IPS-18a (cell line): ENCODE measurements around the gene P2RY4.
A peak's percentile ranks its signal among the peaks of the same experiment; 100 is the strongest.
"Not testable (repeated sequence)": the region's sequence is repeated elsewhere in the genome, so short reads cannot be mapped to it uniquely, and the experiment has no call there.

ENCODE experiments used
- H3K27ac ChIP-seq: one replicate; pipeline ENCODE4 v1.5.1; 2013; ENCODE audit warnings: low read length
- H3K27me3 ChIP-seq: one replicate; pipeline ENCODE4 v1.6.1; 2013; ENCODE audit warnings: mild to moderate bottlenecking, low read length; ENCODE audit not compliant: control insufficient read depth, insufficient read depth
- H3K36me3 ChIP-seq: one replicate; pipeline ENCODE4 v1.6.1; 2013; ENCODE audit warnings: low read depth, low read length; ENCODE audit not compliant: control insufficient read depth
- H3K4me1 ChIP-seq: one replicate; pipeline ENCODE4 v1.6.1; 2013; ENCODE audit warnings: low read depth, low read length; ENCODE audit not compliant: control insufficient read depth
- H3K4me3 ChIP-seq: one replicate; pipeline ENCODE4 v1.5.1; 2013; ENCODE audit warnings: low read length
- H3K9ac ChIP-seq: one replicate; pipeline ENCODE4 v1.6.1; 2013; ENCODE audit warnings: mild to moderate bottlenecking, low read length, moderate library complexity
- H3K9me3 ChIP-seq: one replicate; pipeline ENCODE4 v1.6.1; 2013; ENCODE audit warnings: low read depth, low read length; ENCODE audit not compliant: control insufficient read depth

P2RY4 gene

DNA sequence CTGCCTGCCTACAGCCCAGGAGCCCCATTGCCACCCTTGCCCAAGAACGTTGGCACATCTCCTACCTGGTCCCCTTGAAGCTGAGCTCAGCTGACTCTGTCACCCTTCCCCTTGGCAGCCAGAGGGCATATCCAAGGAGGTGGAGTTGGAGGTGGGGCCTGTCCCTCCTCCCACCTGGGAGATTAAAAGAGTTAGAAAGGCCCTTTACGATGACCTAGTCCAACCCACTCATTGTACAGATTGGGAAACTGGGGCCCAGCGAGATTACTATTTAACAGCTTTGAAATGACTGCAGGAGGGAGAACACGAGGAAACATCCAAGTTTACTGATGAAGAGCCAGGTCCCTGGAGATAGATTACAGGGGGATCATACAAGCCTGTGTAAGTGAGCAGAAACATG lies at the start of gene P2RY4:
Gene P2RY4 (minus strand): TSS at position 101 of the 400 bp plus-strand sequence. CDS start 580 bp downstream, outside the sequence.
- Histone ChIP-seq H3K9ac (no peak within 1 kb of the TSS), H3K27ac (no peak within 1 kb of the TSS), H3K36me3 (no peaks in the 10 kb centered on the region), H3K27me3 (no peaks in the 10 kb centered on the region), H3K4me3 (no peak within 1 kb of the TSS), H3K9me3 (peaks cover 5% of the 10 kb centered on the region), H3K4me1 (no peaks in the 10 kb centered on the region)

DNA sequence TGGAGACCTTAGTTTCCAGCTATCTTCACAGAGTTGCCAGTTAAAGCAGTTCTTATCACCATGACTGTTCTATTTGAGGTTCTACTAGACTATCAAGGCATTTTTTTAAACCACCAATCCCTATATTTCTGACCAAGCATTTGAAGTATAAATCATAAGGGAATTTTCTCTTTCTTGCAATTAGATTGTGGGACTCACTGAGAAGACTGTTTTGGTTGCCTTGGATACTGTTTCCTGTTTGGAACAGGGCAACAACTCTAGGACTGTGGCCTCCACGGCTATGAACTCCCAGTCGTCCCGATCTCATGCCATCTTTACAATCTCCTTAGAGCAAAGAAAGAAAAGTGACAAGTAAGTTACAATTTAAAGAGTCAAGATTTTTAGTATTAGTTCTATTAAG lies 41.7 kb upstream of the P2RY4 start:
- no peak overlapping the region for H3K4me3 ChIP-seq
- no peaks in the 10 kb centered on the region for H3K4me1 ChIP-seq
- peaks cover 14% of the 10 kb centered on the region for H3K9me3 ChIP-seq
- no peak overlapping the region for H3K9ac ChIP-seq
- H3K27me3 ChIP-seq = no peaks in the 10 kb centered on the region
- peaks cover 22% of the 10 kb centered on the region for H3K36me3 ChIP-seq
- no peak overlapping the region for H3K27ac ChIP-seq

DNA sequence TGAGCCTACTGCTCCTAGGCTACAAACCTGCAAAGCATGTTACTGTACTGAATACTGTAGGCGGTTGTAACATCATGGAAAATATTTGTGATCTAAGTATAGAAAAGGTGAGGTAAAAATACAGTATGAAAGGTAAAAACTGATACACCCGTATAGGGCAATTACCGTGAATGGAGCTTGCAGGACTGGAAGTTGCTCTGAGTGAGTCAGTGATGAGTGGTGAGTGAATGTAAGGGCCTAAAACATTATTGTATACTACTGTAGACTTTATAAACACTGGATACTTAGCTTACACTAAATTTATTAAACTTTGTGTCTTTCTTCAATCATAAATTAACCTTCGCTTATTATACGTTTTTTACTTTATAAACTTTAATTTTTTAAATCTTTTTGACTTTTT lies 33.6 kb upstream of the P2RY4 start:
- H3K27me3 ChIP-seq = no peaks in the 10 kb centered on the region
- H3K9ac ChIP-seq = no peak overlapping the region
- H3K4me1 ChIP-seq = no peaks in the 10 kb centered on the region
- no peak overlapping the region for H3K4me3 ChIP-seq
- H3K9me3 ChIP-seq = peaks cover 12% of the 10 kb centered on the region
- H3K27ac ChIP-seq = no peak overlapping the region
- peaks cover 4% of the 10 kb centered on the region for H3K36me3 ChIP-seq

DNA sequence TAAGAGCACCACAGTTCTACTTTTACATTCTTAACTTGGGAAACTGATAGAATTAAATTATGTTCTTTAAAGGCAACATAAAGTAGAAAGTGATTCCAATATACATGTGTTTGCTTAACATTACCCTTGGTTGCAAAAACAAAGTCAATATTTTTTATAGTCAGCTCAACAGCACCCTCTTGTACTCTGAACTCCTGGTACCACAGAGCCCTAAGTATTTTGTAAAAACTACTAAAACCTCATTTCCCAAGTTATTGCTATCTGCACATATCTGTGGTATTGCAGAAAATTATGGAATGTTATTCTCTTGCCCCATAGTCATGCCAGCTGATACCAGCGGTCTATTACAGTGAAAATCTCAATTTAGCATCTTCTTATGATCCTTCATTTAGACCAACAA lies 32.8 kb upstream of the P2RY4 start:
- no peak overlapping the region for H3K4me3 ChIP-seq
- H3K4me1 ChIP-seq = no peaks in the 10 kb centered on the region
- H3K27ac ChIP-seq = no peak overlapping the region
- no peaks in the 10 kb centered on the region for H3K27me3 ChIP-seq
- H3K9ac ChIP-seq = no peak overlapping the region
- peaks cover 12% of the 10 kb centered on the region for H3K9me3 ChIP-seq
- H3K36me3 ChIP-seq = peaks cover 4% of the 10 kb centered on the region

DNA sequence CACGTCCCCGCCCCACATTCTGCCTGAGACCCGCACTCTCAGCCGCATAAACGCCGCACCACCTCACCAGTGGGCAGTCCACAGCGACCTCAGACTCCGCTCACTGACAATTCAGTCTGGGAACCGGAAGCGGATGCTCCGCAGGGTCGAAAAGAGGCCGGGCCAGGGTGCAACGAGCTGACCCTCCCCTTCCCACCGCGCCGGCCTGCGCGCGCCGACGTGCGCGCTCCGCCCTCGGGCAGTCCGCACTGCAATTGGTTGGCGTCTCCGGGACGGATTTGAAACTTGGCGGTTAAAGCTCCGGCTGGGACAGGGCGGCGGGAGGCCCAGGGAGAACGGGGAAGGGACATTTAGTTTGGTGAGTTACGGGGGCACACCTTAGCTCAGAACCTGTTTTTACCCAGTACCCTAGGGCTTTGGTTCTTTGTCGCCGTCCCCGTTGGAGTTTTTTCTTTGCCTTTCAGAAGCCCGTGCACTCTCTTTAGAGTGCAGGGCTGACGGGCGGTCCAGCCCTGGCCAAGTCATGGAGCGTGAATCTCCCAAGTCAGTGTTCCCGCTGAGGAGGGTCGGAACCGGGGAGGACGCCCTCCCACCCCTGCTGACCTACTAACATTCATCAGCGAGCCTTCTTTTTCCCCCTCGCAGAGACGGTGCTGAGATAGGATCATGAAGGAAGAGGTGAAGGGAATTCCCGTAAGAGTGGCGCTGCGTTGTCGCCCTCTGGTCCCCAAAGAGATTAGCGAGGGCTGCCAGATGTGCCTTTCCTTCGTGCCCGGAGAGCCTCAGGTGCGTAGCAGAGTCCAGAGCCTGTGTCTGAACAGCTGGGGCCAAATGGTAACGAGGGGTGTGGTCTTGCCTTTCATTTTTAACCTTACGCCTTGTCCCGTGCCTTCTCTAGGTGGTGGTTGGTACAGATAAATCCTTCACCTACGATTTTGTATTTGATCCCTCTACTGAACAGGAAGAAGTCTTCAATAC lies 30.1 kb upstream of the P2RY4 start, which contains the start of the genes KIF4A and PDZD11:
Gene KIF4A (plus strand): TSS at position 312 of the 978 bp plus-strand sequence. CDS start 355 bp downstream, at position 667.
Gene PDZD11 (minus strand): TSS at position 135 of the 978 bp plus-strand sequence. CDS start 586 bp downstream, outside the sequence.
- Histone ChIP-seq H3K27me3 (no peaks in the 10 kb centered on the region), H3K9me3 (peaks cover 9% of the 10 kb centered on the region), H3K9ac (peak within 1 kb of the TSS; percentile 67), H3K36me3 (peaks cover 15% of the 10 kb centered on the region), H3K4me3 (peak within 1 kb of the TSS; percentile 67), H3K4me1 (no peaks in the 10 kb centered on the region), H3K27ac (peak within 1 kb of the TSS; percentile 63)

DNA sequence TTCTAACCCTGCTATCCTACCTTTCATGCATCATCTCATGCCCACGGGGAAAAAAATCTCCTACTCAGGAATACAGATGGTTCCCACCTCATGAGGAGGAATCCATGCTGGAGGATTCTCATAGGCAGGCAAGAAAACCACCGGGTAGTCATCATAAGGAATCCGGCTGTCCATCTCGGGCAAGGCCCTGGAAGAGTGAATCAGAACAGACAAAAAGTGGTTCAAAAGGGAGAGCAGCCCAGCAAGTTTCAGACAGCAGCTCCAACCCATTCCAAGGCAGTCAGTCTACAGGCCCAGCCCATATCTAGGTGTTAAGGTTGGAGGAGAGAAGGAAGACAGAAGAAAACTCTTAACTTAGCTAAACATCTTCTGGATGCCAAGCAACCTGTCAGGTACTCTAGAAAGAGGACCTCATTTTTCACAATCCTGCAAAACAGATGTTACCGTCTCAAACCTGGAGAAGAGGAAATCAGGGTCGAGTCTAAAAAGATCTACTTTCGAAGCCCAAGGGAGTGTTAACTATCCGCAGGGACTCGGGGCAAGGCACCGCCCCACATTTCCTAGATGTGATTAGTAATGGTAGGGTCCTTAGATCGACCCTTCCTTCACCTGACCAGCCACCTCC lies 29.3 kb upstream of the P2RY4 start:
- Histone ChIP-seq H3K36me3 (peaks cover 11% of the 10 kb centered on the region), H3K9me3 (peaks cover 6% of the 10 kb centered on the region), H3K4me3 (peak overlapping the region; percentile 67), H3K27me3 (no peaks in the 10 kb centered on the region), H3K9ac (peak overlapping the region; percentile 14), H3K4me1 (no peaks in the 10 kb centered on the region), H3K27ac (no peak overlapping the region)

DNA sequence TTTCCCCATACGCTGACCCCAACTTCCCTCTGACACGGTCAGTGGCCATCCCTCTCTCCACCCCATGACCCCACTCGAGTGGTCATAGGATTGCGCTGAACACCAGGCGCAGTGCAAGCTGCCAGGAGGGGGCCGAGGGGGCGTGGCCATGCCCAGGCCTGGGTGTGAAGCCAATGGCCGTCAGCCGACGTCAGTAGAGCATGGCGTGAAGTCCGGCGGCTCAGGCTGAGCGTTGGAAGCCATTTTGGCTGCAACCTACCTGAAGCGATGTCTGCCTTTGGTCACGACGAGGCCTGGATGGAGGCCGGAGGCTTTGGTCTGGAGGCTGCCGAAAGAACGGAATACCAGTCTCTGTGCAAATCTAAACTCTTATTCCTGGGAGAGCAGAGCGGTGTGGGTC lies 21.9 kb upstream of the P2RY4 start, which contains the start of gene RAB41:
Gene RAB41 (plus strand): TSS at position 222 of the 400 bp plus-strand sequence. CDS start 46 bp downstream, at position 268.
- H3K27me3 ChIP-seq = no peaks in the 10 kb centered on the region

DNA sequence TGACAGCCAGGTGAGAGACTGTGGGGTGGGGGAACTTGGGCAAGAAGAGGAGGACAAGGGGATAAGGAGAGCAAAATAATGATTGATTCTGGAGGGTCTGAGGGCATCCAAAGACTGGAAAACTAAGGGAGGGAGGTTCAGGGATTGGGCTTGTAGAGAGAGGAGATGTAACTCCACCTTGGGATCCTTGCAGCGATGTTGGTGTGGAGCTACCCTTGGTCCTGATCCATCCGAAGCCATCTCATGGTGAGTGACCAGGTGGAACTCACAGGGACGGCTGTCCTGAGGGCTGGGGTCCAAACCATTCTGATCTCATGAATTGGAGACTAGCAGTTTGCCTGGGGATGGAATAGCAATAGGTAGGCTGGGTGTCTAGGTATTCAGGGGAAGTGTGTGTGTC lies 20.6 kb upstream of the P2RY4 start:
- Histone ChIP-seq H3K9me3 (peaks cover 12% of the 10 kb centered on the region), H3K27ac (no peak overlapping the region), H3K4me1 (no peaks in the 10 kb centered on the region), H3K9ac (no peak overlapping the region), H3K4me3 (no peak overlapping the region), H3K27me3 (no peaks in the 10 kb centered on the region), H3K36me3 (no peaks in the 10 kb centered on the region)

More for the DNA sequence above, 21.9 kb upstream of the P2RY4 start, which contains the start of gene RAB41:
- H3K9ac ChIP-seq = no peak within 1 kb of the TSS
- H3K9me3 ChIP-seq = peaks cover 6% of the 10 kb centered on the region
- no peak within 1 kb of the TSS for H3K27ac ChIP-seq
- H3K36me3 ChIP-seq = peaks cover 8% of the 10 kb centered on the region
- H3K4me1 ChIP-seq = no peaks in the 10 kb centered on the region
- H3K4me3 ChIP-seq = no peak within 1 kb of the TSS

DNA sequence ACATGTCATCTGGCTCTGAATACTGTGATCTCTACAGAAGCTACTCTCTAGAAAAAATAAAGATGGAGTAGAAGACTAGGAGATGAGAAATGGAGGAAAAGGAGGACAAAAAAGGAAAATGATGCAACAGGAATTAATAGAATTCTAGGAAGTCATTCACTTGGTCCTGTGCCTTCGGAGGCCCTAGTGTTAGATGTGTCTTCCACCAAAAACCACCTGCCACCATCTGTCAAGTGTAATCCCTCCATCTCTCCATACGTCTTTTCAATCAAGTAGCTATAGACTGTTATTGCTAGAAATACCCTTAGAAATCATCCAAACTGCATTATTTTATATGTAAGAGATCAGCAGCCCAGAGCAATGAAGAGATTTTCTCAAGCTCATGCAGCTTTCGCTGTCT lies 19.1 kb upstream of the P2RY4 start:
- Histone ChIP-seq H3K27ac (no peak overlapping the region), H3K36me3 (no peaks in the 10 kb centered on the region), H3K9ac (no peak overlapping the region), H3K4me3 (no peak overlapping the region), H3K4me1 (no peaks in the 10 kb centered on the region), H3K27me3 (no peaks in the 10 kb centered on the region), H3K9me3 (peaks cover 12% of the 10 kb centered on the region)

DNA sequence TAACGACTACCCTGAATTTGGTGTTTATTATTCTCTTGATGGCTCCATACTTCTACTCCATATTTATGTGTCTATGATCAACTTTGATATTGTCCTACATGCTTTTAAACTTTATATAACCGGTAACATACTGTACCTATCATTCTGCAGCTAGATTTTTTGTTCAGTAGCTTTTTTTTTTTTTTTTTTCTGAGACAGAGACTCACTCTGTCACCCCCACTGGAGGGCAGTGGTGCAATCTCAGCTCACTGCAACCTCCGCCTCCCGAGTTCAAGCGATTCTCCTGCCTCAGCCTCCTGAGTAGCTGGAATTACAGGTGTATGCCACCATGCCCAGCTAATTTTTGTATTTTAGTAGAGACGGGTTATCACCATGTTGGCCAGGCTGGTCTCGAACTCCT lies 14.0 kb upstream of the P2RY4 start:
- H3K4me3 ChIP-seq, H3K36me3 ChIP-seq, H3K27ac ChIP-seq, H3K4me1 ChIP-seq, H3K27me3 ChIP-seq, H3K9ac ChIP-seq: not testable (repeated sequence)
- H3K9me3 ChIP-seq = peaks cover 11% of the 10 kb centered on the region

DNA sequence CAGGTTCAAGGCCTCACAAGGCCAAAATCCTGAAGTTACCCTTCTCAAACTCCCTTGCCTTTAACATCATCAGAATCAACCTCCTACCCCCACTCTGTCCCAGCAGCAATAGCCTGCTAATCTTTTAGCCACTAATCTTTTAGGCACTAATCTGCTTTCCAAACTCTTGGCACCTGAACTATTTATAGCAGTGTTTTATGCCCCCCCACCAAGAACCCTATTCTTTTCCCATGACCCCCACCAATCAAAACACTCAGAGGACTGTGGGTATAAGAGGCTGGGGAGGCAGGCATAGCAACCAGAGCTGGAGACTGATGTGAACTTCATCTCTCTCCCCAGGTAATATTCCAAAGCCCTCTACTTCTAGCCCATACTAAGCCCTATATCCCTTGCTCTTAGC lies 8.0 kb upstream of the P2RY4 start, which contains the start of gene ARR3:
Gene ARR3 (plus strand): TSS at position 301 of the 400 bp plus-strand sequence. CDS start 1,052 bp downstream, outside the sequence.
- H3K9me3 ChIP-seq = peaks cover 11% of the 10 kb centered on the region
- H3K36me3 ChIP-seq = no peaks in the 10 kb centered on the region
- no peaks in the 10 kb centered on the region for H3K4me1 ChIP-seq
- H3K9ac ChIP-seq = no peak within 1 kb of the TSS
- no peaks in the 10 kb centered on the region for H3K27me3 ChIP-seq
- no peak within 1 kb of the TSS for H3K4me3 ChIP-seq
- H3K27ac ChIP-seq = no peak within 1 kb of the TSS
